ENCODE measurements around the gene SHISA7.

SHISA7 gene

GRCh38 chr19:55482156-55482961 is 39.3 kb upstream of the SHISA7 start:
- DNase-seq, result no peak

GRCh38 chr19:55481794-55482155 is 38.7 kb upstream of the SHISA7 start:
- no peak for DNase-seq

- DNase-seq, result no peak
Observed at GRCh38 chr19:55481148-55481793, 38.2 kb upstream of the SHISA7 start.

DNA sequence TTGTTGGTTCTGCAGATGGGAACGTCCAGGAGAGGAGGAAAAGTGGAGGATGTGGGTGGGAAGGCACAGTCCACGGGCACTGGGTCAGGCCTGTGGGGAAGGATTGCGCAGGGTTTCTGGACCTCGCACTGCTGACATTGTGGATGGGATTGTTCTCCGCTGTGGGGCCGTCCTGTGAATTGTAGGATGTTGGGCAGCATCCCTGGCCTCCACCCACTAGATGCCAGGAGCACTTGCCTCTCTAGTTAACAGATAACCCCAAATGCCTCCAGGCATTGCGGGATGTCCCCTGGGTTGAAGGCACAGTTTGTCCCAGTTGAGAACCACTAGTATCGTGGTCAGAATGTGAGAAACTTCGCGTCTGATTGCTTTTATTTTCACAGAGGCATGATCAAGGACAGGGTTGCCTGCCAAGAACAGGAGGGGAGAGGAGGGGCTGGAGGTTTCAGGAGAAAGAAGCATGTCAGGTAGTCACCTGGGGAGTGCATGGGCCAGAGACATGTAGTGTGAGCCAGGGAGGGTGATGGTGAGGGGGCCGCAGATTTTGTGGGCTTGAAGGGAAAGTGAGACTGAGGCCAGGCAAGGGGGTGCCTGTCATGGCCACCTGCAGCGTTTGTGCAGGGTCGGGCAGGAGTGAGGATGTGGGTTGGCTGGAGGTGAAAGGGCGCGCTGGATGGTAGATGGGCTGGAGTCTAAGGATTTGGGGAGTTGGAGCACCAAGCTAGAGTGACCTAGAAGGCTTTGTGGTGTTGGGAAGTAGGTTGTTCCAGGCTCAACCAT is 36.5 kb upstream of the SHISA7 start:
- DNase-seq, result no peak

DNA sequence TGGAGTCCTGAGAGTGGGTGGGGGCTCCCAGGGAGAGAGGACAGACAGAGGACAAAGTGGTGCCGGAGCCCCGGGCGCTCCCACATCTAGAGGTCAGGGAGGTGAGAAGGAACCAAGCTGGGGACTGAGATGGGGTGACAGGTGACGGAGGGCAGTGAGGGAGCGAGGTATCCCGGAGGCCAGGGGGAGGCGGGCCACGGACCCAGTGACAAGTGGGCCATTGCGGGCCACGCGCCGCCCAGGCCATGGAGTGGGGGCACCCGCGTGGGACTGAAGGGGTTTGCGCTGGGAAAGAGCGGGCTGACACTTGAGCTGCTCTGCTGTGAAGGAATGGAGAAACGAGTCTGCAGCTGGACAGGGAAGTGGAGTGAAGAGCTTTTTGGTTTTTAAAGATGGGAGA is 35.9 kb upstream of the SHISA7 start:
- no peak for DNase-seq

GRCh38 chr19:55478364-55478763 is 35.3 kb upstream of the SHISA7 start:
- no peak for DNase-seq

- no peak for DNase-seq
Observed at GRCh38 chr19:55477905-55478304, 34.8 kb upstream of the SHISA7 start.

GRCh38 chr19:55476100-55476775 is 33.1 kb upstream of the SHISA7 start, which contains the start of gene ZNF628:
ZNF628 (plus strand) TSS chr19:55476617; CDS start chr19:55479911, 3,294 bp downstream.
- DNase-seq, result peak; percentile 97

- DNase-seq, result no peak
Observed at GRCh38 chr19:55474269-55475265, 31.5 kb upstream of the SHISA7 start.

DNA sequence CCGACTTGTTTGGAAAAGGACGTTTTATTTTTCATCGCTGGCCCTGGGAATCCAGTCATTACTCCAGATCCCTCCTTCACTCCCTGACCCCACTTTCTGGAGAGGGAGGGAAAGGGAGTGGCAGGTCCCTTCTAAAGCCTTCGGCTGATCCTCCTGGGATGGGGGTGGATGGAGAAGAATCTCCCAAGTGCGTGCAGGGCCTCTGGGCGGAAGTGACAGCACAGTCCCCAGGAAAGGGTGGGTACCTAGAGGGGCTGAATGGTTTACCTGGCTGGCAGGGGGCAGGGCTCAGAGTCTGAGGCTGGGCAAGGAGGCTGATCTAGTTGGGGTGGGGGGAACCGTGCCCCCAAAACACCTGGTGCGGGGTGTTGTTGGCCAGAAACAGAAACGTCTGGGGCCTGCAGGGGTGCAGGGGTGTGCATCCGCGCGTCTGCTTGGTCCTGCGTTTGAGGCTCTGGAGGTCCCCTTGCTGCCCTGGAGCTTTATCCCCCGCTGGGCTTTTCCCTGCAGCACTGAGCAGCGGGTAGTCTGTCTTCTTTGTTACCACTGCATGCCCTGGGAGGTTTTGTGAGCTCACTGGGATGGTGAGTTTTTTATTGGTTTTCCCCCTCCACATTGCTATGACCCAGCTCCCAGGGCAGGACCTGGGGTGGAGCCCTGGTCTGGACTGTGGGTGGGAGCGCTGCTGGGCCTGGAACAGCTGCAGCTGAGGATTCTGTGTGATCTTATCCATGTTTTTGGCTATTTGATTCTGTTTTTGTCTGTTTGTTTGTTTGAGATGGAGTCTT is 30.3 kb upstream of the SHISA7 start:
- no peak for DNase-seq

GRCh38 chr19:55472463-55472862 is 29.4 kb upstream of the SHISA7 start:
- no peak for DNase-seq

DNA sequence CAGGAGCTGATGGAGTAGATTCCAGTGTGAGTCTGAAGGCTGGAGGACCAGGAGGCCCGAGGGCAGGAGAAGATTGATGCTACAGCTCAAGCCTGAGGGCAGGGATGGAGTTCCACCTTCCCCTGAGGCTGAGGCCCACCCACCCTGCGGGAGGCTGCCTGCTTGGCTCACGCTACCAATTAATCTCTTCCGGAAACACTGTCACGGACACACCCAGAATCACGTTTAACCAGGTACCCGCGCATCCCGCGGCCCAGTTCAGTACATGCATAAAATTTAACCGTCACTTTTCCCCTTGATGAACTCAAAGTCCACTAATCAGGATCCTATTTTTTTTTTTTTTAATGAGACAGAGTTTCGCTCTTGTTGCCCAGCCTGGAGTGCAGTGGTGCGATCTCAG is 28.2 kb upstream of the SHISA7 start:
- no peak for DNase-seq

GRCh38 chr19:55468054-55468393 is 24.9 kb upstream of the SHISA7 start:
- no peak for DNase-seq

- DNase-seq, result peak; percentile 82
Observed at GRCh38 chr19:55467236-55468053, 24.3 kb upstream of the SHISA7 start.

DNA sequence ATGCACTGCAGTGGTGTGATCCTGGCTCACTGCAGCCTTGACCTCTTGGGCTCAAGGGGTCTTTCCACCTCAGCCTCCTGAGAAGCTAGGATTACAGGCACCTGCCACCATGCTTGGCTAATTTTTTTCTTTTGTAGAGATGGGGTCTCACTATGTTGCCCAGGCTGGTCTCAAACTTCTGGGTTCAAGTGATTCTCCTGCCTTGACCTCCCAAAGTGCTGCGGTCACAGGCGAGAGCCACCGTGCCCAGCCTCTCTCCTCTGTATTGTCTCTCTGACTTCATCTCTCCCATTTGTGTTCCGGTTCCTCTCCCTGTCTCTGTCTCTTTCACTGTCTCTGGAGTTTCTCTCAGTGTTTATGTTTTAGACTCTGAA is 23.1 kb upstream of the SHISA7 start:
- no peak for DNase-seq

GRCh38 chr19:55465460-55466240 is 22.6 kb upstream of the SHISA7 start:
- DNase-seq, result no peak

DNA sequence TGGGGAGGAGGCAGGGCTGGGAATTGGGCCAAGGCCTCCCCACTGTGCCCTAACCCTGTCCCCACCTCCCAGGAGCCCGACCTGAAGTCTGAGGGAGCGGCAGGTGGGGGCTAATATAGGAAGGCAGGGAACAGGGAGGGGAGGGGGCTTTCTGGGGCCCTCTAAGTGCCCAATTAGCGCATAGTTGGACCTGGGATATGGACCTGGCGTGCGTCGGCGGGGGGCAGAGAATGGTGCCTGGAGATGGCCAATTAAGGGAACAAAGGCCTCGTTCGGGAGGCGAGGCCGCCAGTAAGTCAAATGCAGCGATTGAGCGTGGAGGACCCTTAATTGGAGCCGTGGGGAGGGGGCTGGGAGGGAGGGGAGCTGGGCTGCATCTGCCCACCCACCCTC is 21.6 kb upstream of the SHISA7 start, which contains the start of gene C19orf85:
Gene C19orf85 (minus strand): TSS at position 90 of the 393 bp plus-strand sequence. CDS start 197 bp downstream, outside the sequence.
- no peak for DNase-seq

GRCh38 chr19:55464039-55464661 is 21.1 kb upstream of the SHISA7 start:
- DNase-seq, result no peak

DNA sequence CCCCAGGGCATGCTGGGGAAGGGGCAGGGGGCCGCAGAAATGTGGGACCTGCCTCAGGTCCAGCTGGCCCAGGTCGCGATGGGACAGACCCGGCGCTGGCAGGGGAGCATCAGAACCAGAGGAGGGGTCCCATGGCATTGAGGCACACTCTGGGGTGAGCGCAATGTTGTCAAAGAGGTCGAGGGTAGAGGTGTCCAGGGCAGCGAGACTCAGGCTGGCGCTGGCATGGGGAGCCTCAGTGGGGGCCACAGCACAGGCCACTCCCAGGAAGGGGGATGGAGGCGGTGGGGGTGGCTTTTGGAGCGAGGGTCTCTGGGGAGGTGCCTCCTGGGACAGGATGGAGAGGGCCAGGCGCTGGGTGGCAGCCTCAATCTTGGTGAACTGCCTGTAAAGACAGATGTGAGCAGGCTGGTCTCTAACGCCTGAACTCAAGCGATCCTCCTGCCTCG is 20.5 kb upstream of the SHISA7 start:
- DNase-seq, result no peak

All from 8988T (cell line).